Lower leg skin (tissue), 3 donors: ENCODE data around the gene RAB17.

Experiments used
- POLR2A ChIP-seq, 2 donors: fragments of 450-650 bp; IDR thresholded peaks; one replicate each; pipeline ENCODE4 v1.6.1; 2016 to 2017; ENCODE audit warnings: antibody characterized with exemption in 2 of 2, mild to moderate bottlenecking in 1 of 2, moderate library complexity in 1 of 2
- TF ChIP-seq, protein P1 (sequence below), 3 donors: fragments of 450-650 bp; IDR thresholded peaks; one replicate each; pipeline ENCODE4 v1.5.1; 2016; ENCODE audit warnings: antibody characterized with exemption in 3 of 3, mild to moderate bottlenecking in 3 of 3, moderate library complexity in 2 of 3

DNA sequence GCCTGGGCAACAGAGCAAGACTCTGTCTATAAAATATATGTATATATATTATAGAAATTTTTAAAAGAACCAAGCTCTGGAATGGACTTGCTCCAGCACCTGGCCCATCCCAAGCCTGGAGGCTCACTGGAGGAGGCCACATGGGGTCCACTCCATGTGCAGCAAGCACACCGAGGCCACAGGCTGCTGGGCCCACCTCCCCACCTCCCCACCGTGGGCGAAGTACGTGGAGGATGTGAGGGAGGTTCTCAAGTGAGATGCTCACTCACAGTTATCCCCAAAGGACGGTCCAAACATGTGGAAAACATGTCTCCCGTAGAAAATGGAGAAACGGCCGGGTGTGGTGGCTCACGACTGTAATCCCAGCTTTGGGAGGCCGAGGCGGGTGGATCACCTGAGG, 13.9 kb upstream of the RAB17 start:
- TF ChIP-seq, protein P1, sequence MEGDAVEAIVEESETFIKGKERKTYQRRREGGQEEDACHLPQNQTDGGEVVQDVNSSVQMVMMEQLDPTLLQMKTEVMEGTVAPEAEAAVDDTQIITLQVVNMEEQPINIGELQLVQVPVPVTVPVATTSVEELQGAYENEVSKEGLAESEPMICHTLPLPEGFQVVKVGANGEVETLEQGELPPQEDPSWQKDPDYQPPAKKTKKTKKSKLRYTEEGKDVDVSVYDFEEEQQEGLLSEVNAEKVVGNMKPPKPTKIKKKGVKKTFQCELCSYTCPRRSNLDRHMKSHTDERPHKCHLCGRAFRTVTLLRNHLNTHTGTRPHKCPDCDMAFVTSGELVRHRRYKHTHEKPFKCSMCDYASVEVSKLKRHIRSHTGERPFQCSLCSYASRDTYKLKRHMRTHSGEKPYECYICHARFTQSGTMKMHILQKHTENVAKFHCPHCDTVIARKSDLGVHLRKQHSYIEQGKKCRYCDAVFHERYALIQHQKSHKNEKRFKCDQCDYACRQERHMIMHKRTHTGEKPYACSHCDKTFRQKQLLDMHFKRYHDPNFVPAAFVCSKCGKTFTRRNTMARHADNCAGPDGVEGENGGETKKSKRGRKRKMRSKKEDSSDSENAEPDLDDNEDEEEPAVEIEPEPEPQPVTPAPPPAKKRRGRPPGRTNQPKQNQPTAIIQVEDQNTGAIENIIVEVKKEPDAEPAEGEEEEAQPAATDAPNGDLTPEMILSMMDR (IDR thresholded peaks at IDR 0.05): no peak
- no peak for TF ChIP-seq POLR2A (IDR thresholded peaks at IDR 0.05)
